Measurements from ENCODE around the gene TRMO.
A peak's percentile ranks its signal among the peaks of the same experiment; 100 is the strongest.
"Not testable (repeated sequence)": the region's sequence is repeated elsewhere in the genome, so short reads cannot be mapped to it uniquely, and the experiment has no call there.

Gene TRMO, protein sequence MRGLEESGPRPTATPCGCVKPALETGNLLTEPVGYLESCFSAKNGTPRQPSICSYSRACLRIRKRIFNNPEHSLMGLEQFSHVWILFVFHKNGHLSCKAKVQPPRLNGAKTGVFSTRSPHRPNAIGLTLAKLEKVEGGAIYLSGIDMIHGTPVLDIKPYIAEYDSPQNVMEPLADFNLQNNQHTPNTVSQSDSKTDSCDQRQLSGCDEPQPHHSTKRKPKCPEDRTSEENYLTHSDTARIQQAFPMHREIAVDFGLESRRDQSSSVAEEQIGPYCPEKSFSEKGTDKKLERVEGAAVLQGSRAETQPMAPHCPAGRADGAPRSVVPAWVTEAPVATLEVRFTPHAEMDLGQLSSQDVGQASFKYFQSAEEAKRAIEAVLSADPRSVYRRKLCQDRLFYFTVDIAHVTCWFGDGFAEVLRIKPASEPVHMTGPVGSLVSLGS

DNA sequence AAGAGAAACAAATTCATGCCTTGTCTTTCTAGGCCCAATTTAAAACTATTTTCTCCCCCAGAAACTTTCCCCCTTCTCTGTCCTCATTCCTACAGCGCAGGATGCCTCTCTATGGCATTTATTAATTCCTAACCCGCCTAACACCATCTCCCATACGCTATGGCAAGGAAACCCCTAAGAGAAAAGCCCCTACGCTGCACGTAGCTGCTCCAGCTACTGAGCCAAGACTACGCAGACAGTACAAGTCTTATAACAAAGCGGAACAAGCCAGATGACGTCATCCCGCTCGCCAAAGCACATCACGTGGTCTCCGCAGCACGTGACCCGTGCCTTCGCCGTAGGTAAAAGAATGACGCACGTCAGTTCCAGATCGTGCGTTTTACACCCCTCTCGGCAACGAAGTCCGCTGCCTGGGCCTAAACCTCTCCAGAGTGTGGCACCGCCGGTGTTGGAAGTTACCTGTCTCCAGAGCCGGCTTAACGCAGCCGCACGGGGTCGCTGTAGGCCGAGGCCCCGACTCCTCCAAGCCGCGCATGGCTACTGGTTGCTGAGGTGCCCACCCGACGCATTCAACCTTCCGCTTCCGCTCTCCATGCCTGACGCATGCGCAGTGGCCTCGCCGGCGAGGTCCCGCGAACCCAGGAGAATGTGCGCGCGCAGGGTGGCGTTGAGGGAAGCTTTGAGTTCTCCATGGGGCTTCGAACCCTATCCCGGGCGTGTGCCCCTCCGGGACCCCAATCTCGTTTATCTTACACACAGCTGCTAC, at the start of gene TRMO:
Gene TRMO, minus strand, starts transcription at position 542 of the 766 bp plus-strand sequence. Its CDS starts 7 bp downstream, at position 535.
- DNase-seq: peak; percentile 95

DNA sequence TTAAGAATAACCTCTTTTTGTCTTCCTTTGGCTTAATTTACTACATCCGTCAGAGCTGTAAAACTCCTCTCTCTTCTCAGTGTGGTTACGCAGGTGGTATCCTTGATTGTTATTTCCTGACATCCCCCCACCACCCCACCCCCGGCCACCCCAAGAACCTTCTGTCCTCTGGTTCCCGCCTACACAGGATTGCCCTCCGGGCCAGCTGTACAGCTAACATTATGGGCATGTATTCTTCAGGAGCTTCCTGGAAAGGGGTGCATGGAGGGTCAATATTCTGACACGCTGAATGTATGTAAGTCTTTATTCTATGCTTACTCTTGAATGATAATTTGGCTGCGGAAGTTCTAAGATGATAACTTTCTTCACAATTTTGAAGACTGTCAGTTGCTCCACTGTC, 47.9 kb upstream of the TRMO start:
- no peak for DNase-seq

DNA sequence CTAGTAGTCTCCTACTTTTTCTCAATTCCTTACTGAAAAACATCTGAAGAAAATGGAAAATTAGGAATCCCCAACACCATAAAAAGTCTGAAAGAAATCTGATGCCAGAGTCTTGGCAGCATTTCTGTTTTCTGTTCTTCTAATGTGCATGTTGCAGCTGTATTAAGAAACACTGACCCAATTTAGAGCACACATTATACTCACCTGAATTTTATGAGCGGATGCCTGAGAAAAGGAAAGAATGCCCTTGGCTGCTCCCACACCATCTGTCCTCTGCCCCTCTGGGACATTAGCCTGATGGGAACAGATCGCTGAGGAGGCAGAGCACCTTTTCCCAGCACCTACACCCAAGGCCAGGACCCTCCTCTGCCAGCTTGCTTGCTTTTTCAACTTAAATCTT, 46.7 kb upstream of the TRMO start:
- DNase-seq: no peak

DNA sequence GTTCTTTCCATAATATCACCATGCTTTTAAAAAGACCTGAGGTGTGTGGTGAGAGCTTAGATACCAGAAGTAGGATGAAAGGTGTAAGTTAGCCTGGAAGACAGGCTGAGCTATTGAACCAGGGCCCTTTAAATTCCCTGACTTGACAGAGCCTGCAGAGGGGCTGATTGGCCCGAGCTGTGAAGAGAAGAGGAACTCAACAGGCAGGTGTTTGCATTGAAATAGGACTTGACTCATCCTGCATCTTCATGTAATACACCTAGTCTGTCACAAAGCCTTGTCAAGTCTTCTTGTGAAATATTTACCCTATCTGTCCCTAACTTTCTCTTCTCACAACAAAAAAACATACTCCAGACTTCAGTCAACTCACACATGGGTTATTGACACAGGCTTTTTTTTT, 44.2 kb upstream of the TRMO start:
- DNase-seq: peak; percentile 34

DNA sequence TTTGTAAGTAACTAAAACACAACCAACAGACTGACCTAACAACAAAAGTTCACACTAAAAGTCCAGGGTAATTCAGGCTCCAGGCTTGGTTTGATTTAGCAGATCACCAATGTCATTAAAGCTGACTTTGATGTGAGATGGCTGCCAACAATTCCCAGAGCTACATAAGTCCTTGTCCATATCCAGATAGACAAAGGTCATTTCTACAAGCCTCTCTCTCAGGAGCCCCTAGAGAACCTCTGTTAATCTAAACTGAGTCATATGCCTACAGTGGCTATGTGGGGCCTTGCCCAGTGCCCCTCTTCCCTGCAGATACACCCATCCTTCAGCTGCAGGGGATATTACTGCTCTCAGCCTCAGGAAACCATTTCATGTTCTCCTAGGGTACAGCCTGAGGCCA, 42.6 kb upstream of the TRMO start:
- no peak for DNase-seq

DNA sequence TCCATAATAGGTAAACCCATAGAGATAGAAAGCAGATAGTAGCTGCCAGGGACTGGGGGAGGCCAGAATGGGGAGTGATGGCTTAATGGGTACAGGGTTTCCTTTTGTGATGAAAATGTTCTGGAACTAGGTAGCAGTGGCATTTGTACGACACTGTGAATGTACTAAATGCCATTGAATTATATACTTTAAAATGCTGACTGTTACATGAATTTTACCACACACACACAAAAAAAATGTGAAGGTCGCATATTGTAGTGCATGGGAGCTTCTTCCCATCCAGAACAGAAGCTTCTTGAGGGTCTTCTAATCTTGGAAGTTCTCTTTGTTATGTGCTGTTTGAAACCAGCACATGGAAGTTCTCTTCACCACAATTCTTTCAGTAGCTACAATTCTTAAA, 40.9 kb upstream of the TRMO start:
- DNase-seq: no peak

DNA sequence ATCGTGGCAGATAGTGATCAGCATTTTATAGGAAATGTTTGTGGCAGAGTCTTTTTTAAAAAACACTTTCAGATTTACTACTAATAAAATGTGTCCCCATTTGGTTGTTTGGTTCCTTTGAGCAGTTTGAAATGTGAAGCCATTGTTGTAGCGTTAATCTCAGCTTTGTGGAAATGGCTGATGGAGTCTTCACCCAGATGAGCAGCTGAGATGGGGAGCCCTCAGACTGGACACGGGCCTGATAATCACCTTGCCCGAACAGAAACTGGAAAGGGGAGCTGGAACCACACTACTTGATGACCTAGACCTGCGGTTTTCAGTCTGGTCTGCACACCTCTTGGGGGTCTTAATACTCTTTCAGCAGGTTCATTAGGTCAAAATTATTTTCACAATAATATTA, 40.3 kb upstream of the TRMO start:
- no peak for DNase-seq

DNA sequence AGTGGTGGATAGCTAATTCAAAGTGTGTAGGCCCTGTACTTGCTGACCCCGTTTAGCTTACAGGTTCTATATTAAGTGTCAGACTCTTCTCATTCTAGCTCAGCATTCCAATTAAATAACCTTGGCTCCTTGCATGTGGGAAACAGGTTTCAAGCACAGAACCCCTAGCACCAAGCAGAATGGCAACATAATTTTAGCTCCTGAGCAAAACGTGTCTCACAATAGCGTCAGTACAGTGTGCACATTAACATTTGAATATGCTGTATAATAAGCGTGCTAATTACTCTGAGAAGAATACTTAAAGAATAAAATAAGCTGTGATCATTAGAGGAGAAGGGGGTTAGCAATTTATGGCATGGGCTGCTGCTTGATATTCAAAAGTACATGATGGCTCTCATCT, 39.8 kb upstream of the TRMO start:
- DNase-seq: no peak

DNA sequence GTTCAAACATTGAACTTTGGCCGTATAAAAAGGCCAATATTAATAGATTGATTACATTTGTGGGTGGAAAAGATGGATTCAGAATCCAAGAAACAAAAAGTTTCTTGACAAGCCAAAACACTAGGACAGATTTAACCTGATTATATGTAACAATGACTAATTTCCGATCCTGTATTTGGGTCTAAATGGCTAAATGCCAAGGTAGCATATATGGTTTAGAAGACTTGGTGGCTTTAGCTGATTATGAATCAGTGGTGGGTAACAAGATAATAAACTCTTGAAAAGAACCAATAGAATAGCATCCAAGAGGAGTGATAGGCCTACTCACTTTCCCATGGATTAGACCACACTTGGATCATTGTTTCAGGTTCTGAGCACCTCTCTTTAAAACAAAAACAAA, 39.1 kb upstream of the TRMO start:
- DNase-seq: no peak

DNA sequence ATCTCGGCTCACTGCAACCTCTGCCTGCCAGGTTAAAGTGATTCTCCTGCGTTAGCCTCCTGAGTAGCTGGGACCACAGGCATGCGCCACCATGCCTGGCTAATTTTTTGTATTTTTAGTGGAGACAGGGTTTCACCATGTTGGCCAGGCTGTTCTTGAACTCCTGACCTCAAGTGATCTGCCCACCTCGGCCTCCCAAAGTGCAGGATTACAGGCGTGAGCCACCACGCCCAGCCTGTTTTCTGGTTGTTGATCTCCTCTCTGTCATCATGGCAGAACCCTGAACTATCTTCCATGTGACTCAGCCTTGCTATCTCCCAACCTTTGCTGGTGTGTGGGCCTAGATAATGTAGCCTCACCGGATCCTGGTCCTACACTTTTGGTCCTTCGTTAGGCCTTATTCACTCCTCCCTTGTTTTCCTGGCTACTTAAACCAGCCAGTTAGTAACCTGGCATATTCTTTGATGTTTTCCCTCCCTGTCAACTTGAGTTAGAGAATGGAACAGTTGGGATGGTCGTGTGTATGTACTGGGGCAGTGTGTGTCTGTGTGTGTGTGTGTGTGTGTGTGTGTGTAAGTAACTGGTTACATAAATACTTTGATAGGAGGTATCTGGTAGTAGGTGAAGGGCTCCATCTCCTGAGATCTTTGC, 38.5 kb upstream of the TRMO start:
- DNase-seq: not testable (repeated sequence)

DNA sequence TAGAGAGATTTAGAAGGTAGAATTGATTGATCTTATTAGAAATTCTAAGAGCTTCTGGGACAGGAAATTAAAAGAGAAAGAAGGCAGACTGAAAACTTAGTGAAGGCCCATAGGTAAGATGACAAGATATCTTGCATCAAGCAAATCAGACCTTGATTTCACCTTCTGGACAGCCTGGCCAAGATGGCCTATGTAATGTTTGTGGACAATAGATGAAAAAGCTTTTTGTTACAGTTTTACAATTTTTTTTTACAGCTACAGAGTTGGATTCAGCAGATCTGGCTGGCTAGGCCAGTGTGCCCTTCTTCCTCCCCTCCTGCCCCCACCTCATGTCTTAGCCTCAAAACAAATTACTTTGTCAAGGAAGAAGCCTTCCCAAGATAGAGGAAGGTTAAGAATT, 37.3 kb upstream of the TRMO start:
- no peak for DNase-seq

DNA sequence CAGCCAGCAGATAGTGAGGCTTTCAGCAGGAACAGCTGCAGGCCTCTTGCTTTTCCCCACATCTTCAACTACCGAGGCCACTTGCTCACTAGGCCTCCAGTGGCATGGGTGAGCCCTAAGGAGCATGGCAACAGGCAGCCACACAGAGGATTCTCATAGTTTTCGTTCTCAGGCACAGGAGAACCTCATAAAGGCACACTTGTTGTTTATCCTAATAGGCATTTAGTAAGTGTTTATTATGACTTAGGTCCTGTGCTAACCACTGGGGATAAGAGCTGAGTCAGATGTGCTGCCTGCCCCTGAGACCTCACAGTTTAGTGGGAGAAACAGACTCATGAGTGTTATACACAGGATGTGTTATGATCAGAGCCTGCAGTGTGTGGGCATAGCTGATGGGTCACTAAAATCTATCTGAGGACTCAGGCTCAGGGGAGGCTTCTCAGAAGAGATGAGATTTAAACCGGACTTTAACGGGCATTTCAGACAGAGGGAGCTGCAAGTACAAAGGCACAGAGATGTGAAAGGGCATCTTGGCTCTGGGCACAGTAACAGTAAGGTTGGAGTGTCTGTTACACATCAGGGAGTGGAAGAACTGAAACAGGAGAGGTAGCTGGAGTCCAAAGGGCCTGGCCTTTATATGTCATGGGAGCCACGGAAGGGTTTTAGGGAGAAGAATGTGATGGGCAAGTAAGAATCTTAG, 36.7 kb upstream of the TRMO start:
- DNase-seq: no peak

DNA sequence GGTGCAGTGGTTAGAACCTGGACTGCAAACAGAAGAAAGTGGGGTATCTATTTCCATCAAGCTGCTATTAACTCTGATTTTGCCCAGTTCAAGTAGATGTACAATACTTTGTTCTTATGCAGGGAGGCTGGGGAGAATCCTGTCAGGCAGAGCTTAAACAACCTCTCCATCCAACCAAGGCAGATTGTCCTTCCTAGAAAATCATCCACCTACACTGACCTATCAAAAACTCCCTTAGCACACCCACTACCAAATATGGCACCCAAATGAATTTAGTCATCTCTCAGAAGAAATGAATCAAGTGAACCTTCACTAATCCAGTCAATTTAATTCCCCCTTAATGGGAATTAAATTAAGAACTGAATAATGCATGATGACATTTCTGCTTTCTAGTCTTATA, 34.0 kb upstream of the TRMO start:
- no peak for DNase-seq

DNA sequence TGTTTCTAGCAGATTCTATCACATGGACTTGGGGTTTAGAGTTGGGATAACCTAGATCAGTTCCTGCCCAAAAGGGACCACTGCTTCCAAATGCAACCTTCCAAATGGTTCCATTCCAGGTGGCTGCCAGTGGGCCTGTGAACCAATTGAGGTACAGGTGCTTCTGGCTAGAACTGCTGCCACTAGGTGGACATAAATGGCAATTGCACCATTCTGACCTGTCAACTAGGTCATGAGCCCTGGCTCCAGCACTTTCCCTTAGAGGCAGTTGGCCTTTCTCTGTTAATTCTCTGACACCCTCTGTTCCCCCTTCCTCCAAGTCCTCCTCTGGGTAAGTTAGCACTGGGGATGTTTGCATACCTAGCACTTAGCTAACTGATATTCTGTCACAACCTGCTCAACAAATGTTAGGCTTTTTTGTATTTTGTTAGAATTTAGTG, 32.3 kb upstream of the TRMO start:
- peak; percentile 77 for DNase-seq

DNA sequence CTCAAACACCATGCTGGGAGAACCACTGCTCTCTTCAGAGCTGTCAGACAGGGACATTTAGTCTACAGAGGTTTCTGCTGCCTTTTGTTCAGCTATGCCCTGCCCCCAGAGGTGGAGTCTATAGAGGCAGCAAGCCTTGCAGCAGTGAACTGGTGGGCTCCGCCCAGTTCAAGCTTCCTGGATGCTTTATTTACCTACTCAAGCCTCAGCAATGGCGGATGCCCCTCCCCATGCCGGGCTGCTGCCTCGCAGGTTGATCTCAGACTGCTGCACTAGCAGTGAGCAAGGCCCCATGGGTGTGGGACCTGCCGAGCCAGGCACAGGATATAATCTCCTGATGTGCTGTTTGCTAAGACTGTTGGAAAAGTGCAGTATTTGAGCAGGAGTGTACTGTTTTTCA, 28.6 kb upstream of the TRMO start:
- peak; percentile 37 for DNase-seq

DNA sequence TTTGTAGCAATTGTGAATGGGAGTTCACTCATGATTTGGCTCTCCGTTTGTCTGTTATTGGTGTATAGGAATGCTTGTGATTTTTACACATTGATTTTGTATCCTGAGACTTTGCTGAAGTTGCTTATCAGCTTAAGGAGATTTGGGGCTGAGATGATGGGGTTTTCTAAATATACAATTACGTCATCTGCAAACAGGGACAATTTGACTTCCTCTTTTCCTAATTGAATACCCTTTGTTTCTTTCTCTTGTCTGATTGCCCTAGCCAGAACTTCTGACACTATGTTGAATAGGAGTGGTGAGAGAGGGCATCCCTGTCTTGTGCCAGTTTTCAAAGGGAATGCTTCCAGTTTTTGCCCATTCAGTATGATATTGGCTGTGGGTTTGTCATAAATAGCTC, 24.8 kb upstream of the TRMO start:
- DNase-seq: not testable (repeated sequence)

DNA sequence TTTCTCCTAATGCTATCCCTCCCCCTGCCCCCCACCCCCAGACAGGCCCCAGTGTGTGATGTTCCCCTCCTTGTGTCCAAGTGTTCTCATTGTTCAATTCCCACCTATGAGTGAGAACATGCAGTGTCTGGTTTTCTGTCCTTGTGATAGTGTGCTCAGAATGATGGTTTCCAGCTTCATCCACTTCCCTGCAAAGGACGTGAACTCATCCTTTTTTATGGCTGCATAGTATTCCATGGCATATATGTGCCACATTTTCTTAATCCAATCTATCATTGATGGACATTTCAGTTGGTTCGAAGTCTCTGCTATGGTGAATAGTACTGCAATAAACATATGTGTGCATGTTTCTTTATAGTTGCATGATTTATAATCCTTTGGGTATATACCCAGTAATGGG, 23.2 kb upstream of the TRMO start:
- not testable (repeated sequence) for DNase-seq

DNA sequence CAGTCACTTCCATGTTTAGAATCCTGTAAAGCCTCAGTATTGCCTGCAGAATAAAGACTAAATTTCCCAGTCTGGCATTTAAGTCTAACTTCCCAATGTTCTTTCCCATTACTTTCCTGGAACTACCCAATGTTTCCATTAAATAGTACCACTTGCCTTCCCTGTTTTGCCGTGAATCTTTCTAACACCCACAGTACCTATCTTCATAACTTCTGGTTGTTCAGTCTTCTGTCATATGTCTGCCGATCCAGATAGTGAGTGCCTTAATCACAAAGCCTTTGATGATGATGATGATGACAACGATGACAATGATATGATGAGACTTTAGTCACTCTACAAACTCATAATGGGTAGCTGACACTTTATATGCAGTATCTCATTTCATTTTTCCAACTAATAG, 22.3 kb upstream of the TRMO start:
- no peak for DNase-seq

DNA sequence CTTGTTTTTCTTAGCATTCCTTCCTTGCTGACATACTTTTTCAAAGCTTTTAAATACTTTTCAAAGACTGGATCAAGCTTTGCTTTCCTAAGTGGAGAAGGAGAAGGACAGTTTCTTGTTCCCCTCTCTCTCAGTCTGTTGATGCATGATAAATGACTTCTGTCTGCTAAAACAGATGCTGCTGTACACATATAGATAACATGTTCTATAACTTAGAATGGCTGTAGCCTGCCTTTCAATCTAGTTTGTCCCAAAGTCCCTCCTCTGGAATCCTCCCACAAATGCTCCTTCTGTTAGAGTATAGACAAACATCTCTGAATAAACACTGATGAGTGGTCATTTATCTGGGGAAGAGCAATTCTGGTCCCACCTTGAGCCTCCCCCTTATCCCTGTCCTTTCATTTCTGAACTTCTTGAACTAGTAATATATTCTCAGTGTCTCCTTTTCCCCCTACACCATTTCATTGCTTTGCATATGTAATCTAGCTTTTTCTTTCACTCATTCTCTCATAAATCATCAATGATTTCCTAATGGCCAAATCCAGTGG, 21.1 kb upstream of the TRMO start:
- no peak for DNase-seq

DNA sequence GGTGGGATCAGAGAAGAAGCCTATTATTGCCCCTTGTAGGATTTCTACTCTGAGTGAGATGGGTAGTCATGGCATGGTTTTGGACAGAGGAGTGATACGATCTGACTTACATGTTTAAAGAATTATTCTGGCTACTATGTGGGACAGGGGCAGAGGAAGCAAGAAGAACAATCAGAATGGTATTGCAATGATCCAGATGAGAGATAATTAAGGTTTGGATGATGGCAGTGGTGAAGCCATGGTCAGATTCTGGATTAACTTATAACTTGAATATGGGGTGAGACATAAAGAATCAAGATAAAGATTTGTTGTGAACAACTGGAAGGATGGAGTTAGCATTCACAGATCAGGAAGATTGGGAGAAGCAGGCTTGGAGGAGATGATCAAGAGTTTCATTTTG, 19.0 kb upstream of the TRMO start:
- DNase-seq: no peak

DNA sequence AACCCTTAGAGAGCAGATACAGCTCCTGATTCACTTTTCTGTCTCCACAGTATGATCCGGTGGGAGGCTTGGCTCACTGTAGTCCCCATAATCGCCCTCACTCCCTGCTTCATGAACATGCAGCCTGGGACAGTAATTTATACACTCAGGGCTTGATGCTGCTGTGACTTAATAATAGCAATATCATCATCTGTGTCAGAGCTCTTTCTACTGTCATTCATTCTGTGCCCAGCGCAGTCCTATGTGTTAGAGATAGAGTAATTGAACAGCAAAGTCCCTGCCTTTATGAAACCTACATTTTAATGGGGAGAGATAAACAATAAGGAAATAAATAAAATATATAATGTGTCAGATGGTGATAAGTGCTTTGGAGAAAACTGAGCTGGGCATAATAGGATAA, 18.4 kb upstream of the TRMO start:
- no peak for DNase-seq

DNA sequence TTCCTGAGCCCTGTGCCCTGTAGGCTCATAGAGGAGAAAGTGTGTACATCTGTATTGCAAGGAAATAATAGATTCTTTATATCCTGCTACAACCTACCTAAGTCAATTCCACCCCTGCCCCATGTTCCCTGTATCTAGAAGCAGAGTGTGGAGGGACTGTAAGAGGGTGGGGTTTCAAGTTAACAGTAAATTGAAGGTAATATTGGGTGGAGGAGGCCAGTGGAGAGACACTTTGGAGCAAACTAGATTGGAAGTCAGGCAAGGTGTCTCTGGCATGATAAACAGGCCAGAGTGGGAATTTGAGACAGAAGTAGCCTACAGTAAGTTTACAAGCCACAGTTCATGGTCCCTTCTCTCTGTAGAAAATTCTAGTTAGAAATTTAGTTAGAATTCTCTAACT, 17.9 kb upstream of the TRMO start:
- DNase-seq: no peak
